HG02852 (cell line): Measurements from ENCODE around the gene ALDH3B1.

Source experiments
- ATAC-seq: cut with Tn5 transposase; IDR thresholded peaks from one replicate; pipeline ENCODE4 v1.9.1; 2021; ENCODE audit warnings: mild to moderate bottlenecking, moderate library complexity; ENCODE audit not compliant: unreplicated experiment

Gene ALDH3B1

DNA sequence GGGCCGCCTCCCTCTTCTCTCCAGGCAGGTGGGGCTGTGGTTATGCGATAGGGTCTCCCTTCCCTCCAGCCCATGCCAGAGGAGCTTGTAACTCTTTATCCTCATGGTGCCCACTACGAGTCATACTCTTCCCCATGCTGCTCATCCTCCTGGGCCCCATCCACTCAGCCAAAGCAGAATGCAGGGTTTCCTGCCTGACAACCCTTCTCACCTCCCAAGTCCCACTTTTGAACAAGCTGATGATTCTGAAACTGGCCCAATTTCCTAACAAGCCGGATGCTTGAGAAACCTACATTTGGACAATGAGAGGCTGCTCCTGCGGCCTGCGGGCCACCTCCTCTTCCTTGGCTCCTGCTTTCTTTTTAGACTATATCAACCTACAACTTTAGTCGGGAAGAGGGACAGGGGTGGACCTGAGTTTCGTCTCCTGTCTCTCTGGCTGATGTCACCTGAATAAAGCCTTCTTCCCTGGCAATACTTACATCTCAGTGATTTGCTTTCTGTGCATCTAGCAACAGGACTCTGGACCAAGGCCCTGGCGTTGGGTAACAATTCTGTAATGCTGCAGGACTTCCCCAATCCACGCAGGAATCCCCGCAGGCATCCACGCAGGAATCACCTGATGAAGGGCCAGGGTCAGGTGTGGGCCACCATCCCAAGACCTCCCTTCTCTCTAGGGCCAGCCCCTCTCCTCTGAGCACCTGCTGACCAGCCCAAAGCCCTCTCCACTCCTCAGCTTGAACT is 18.8 kb downstream of the ALDH3B1 start:
- ATAC-seq = no peak

- peak; percentile 87 for ATAC-seq
Observed at GRCh38 chr11:68030318-68031143, 20.4 kb downstream of the ALDH3B1 start, which contains the start of gene NDUFS8. Gene NDUFS8 (plus strand): TSS chr11:68030681. CDS start chr11:68032152, 1,471 bp downstream.

DNA sequence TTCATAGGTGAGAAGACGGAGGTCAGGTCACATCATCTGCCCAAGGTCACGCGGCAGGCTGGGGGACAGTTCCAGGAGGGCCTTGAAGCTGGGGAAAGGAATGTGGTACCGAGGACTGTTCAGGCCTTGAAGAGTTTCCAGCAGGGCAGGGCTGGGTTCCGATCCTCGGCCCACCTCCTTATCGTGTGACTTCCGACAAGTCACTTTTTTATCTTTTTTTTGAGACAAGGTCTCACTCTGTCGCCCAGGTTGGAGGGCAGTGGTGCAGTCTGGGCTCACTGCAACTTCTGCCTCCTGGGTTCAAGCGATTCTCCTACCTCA is 21.0 kb downstream of the ALDH3B1 start:
- no peak for ATAC-seq

GRCh38 chr11:68032003-68032402 is 21.9 kb downstream of the ALDH3B1 start:
- no peak for ATAC-seq

DNA sequence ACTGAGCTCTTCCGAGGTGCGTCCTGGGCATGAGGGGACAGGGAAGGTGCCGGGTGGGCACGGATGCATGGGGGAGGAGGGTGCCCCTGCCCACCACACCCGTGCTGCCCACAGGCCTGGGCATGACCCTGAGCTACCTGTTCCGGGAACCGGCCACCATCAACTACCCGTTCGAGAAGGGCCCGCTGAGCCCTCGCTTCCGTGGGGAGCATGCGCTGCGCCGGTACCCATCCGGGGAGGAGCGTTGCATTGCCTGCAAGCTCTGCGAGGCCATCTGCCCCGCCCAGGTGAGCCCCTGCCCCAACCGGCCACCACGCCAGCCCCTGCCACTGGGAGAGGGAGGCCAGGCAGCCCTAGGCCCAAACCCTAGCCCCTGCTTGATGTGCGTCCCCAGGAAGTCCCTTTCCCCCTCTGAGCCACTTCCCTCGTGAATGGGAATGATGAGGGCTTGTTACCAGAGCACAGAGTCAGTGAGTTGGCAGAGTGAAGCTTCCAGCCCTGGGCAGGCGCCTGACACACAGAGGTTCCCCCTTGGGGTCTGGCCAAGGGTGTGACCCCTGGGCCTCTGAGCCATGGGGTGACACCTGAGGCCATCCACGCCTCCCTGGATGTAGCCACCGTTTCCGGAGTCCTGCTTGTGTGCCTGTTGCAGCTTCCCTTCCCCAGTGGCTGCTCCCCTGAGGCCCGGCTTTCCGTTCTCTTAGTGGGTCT is 23.0 kb downstream of the ALDH3B1 start:
- ATAC-seq = no peak

DNA sequence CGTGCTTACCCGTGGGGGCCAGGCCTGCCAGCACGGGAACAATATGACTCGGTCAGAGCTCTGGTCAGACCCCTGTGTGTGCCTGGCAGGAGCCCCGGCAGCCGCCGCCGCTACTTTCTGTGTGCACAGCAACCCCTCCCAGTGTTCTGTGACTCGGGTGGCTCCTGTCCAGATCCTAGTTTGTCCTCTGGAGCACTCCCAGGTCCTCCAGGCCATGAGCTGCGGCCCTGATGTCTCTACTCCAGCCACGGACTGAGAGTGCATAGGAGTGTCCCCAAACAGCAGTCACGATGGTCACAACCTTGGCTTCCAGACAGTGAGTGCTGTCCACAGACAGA is 23.6 kb downstream of the ALDH3B1 start:
- no peak for ATAC-seq

DNA sequence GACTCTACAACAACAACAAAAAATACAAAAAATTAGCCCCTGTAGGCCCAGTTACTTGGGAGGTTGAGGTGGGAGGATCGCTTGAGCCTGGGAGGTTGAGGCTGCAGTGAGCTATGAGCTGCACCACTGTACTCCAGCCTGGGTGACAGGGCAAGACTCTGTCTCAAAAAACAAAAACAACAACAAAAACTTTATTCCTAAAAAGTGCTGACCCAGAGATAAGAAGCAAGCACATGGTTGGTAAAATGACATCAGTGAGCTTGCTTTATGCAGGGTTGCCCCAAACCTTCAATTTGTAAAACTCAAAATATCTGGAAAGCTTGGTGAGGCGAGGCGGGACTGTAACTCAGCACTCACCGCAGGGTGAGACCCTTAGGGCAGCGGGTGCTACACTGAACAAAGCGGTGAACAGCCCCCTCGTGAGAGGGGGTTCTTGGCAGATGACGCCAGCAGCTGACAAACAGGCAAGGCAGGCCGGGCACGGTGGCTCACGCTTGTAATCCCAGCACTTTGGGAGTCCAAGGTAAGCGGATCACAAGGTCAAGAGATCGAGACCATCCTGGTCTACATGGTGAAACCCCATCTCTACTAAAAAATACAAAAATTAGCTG is 25.2 kb downstream of the ALDH3B1 start:
- no peak for ATAC-seq

- ATAC-seq = no peak
Observed at GRCh38 chr11:68036141-68036716, 26.1 kb downstream of the ALDH3B1 start.

DNA sequence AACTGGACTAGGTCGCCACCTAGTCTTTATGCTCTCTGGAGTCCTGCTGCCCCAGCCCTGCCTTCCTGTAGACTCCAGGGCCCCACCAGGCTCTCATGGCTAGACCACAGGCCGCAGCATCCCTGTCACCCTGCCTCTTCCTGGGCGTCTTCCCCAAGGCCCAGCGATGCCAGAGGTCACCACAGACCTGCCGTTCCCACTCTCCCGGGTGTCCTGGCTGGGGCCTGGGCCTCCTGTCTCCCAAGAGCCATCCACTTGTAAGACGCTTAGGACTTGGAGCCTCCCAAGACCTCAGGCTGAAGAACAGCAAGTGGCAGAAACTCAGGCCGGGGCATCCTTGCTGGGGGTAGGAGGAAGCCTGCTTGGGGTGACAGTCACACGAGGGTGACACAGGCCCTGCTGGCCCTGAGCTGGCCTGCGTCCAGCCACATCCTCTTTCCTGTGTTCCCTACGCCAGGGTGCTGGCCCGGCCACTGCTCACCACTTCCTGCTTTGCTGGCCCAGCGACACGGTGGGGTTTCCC is 26.7 kb downstream of the ALDH3B1 start:
- ATAC-seq = no peak

- ATAC-seq = no peak
Observed at GRCh38 chr11:68037411-68038225, 27.5 kb downstream of the ALDH3B1 start.

DNA sequence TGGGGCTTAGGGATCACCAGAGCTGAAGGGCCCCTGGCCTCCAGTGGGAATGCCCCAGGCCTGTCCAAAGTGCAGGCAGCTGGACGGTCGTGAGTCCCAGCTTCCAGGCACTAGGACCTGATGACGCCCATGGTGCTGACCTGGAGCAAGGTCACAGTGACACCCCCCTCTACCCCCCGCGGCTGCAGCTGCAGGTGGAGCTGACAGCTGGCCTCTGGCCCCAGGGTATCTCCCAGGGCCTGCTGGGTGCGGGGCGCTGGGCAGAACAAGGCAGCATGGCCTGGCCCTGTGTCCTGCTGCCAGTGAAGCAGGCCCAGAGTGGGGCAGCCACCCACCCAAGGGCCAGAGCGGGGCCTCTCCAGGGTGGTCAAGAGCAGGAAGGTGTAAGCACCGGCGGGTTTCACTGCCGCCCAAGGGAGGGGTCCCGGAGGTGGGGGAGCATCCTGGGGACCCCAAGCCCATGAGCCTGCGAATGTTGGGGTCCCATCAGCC is 28.1 kb downstream of the ALDH3B1 start:
- no peak for ATAC-seq

DNA sequence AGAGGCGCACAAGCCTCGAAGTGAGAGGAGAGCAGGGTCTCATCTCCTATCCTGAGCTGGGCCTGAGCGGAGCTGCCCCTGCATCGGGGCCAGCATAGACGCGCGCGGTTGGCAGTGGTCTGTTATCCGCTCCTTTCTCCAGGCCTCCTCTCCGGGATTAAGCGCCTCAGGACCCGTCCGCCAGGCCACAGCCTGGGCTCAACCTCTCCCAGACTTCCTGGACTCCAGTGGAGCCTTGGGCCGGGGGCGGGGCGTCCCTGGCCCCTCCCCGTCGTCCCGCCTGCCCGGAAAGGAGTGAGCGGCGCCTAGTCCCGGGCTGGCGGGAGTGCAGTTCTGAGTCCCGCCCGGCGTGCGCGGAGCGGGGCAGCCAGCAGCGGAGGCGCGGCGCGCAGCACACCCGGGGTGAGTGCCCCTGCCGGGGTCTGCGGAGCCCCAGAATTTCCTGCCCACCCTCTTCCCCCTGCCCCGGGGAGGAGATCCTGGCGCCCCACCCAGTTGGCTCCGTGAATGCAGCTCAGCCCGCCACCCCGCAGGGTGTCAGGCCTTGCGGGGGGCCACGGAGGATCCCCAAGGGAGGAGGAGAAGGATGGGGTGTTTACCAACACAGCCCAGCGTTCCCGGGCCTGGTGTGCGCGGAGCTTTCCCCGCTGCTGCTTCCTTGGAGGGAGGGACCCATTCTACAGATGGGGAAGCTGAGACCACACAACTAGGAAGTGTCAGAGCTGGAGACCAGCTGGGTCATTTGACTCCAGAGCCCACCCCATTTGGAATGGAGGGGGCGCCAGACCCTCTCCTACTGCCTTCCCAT is 28.8 kb downstream of the ALDH3B1 start, which contains the start of gene TCIRG1:
Gene TCIRG1, plus strand, starts transcription at position 308 of the 808 bp plus-strand sequence. CDS start 2,247 bp downstream, outside the sequence.
- no peak for ATAC-seq

DNA sequence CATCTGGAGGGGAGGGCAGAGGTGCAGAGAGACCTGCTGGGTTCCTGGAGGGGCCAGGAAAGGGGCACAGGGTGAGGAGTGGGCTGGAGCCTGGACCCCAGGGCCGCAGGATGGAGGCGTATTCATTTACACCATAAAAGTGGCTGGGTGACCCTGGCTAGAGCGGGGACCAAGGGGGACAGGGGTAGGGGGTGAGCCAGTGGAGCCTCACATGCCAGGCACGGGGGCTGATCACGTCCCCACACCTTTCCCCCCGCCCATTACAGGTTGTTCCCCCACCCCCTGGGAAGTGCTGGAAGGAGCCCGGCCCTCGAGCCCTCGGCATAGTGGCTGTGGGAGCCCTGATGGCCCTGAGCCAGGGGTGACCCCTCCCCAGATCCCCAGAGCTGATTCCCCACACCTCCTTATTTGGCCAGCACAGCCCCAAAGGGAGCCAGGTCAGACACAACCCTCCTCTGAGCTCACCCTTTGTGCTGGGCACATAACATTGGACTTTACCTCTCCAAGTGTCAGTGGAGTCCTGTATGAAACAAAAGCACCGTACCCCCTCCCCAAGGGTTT is 29.5 kb downstream of the ALDH3B1 start:
- no peak for ATAC-seq

- ATAC-seq = peak; percentile 42
Observed at GRCh38 chr11:68040101-68040956, 30.2 kb downstream of the ALDH3B1 start.

- ATAC-seq = no peak
Observed at GRCh38 chr11:68040957-68041591, 30.9 kb downstream of the ALDH3B1 start.

DNA sequence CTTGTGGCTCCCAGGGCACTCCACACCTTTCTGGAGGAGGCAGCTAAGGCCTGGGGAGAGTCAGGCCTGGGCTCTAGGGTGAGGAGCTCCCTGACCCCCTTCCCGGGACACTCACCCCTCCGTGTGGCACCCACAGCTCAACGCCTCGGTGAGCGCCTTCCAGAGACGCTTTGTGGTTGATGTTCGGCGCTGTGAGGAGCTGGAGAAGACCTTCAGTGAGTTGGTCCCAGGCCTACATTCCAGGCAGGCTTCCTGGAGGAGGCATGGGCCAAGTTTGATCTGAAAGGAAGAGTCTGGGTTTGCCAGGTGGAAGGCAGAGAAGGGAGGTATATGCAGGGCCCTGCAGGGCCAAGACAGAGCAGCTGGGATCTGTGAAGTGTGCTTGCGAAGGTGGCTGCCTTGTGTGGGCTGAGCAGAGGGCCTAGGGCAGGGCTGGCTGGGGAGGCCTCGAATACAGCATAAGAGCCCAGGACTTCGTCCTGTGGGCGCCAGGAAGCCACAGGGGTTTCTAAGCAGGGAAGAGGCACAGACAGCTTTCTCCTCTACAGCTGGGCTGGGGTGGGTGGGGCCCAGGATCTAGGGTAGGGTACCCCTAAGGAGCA is 31.6 kb downstream of the ALDH3B1 start:
- no peak for ATAC-seq
